Right lobe of liver (tissue), 6 donors: ENCODE data around the gene FARS2. TPM values are rescaled to one million over a fixed set of nuclear protein-coding genes. Genes with fewer than 3 reads are reported as not detected.
"Not testable (repeated sequence)": the region's sequence is repeated elsewhere in the genome, so short reads cannot be mapped to it uniquely, and the experiment has no call there.

Source experiments
- ATAC-seq, 4 donors: fragments of 200-7000 bp; cut with Tn5 transposase; one replicate each; pipeline ENCODE4 v1.9.1; 2020; ENCODE audit warnings: mild to moderate bottlenecking in 4 of 4, moderate library complexity in 4 of 4
- DNase-seq, 3 donors: peaks; one replicate each; pipeline ENCODE4 v3.0.0-alpha.2; 2020
- H3K27ac ChIP-seq, 3 donors: fragments of 200-600 bp; one replicate each; pipeline ENCODE4 v1.8.0; 2022
- H3K27me3 ChIP-seq, 2 donors: fragments of 200-600 bp; one replicate each; pipeline ENCODE4 v1.8.0; 2022
- H3K36me3 ChIP-seq, 4 donors: fragments of 200-600 bp; sonication (generic) in 1 of 4; one replicate each; pipeline versions ENCODE4 v1.5.1 to v1.8.0; 2017 to 2022; ENCODE audit warnings: control low read depth in 1 of 4
- H3K4me1 ChIP-seq, 4 donors: fragments of 200-600 bp; sonication (generic) in 1 of 4; one replicate each; pipeline versions ENCODE4 v1.5.1 to v1.8.0; 2017 to 2022; ENCODE audit warnings: control low read depth in 1 of 4
- H3K4me3 ChIP-seq, 3 donors: fragments of 200-600 bp; one replicate each; pipeline ENCODE4 v1.8.0; 2022
- H3K9me3 ChIP-seq, 4 donors: fragments of 200-600 bp; sonication (generic) in 1 of 4; one replicate each; pipeline versions ENCODE4 v1.5.1 to v1.8.0; 2017 to 2022; ENCODE audit warnings: control low read depth in 1 of 4
- POLR2A ChIP-seq: fragments of 450-650 bp; IDR thresholded peaks from one replicate; pipeline ENCODE4 v1.6.1; 2017; ENCODE audit warnings: antibody characterized with exemption, mild to moderate bottlenecking
- WGBS: methylation state at CpG from one replicate; pipeline ENCODE4 v1.1.6; 2018; ENCODE audit warnings: low coverage, low lambda C conversion rate; ENCODE audit not compliant: insufficient coverage; ENCODE audit errors: missing lambda C conversion rate; 5-methylcytosine and 5-hydroxymethylcytosine counted together
- intact Hi-C, 2 donors: fragments of 100-400 bp; cut with DNase I; formaldehyde crosslinking; loops; one replicate each; pipeline versions ENCODE4 v1.11.2 to v1.14.1; 2022
- total RNA-seq, 6 experiments: library from RNA; depleted of rRNA in 2 of 6; stranded (reverse); fragments of >200 nt in 2 of 6; fragmentation: NEBNext Ultra II Directional in 3 of 6; extraction: Animal tissue kit (Norgen Biotek cat#: 25700) in 3 of 6; gene quantifications; one replicate each; pipeline versions ENCODE4 v1.1.0 to v1.2.4, GENCODE V29; 2016 to 2023
- TF ChIP-seq, protein P1 (sequence below), 4 donors: fragments of 200-600 bp in 3 of 4; fragments of 450-650 bp in 1 of 4; IDR thresholded peaks; one replicate each; pipeline versions ENCODE4 v1.5.1 to v1.8.0; 2016 to 2022; ENCODE audit warnings: antibody characterized with exemption in 4 of 4, mild to moderate bottlenecking in 2 of 4
- donor health status: DM: no; HTN: yes; CAD: no.
- donor health status: DM: no; HTN: no; CAD: no.
- donor health status: DM: no; HTN: no; CAD: no.
- donor health status: DM: no; HTN: yes; CAD: no.
- donor health status: DM: no; HTN: yes; CAD: no.

Gene FARS2
- total RNA-seq, 6 experiments from 2014 or later, result 7.2 to 12.9 (median 11.7) TPM

DNA sequence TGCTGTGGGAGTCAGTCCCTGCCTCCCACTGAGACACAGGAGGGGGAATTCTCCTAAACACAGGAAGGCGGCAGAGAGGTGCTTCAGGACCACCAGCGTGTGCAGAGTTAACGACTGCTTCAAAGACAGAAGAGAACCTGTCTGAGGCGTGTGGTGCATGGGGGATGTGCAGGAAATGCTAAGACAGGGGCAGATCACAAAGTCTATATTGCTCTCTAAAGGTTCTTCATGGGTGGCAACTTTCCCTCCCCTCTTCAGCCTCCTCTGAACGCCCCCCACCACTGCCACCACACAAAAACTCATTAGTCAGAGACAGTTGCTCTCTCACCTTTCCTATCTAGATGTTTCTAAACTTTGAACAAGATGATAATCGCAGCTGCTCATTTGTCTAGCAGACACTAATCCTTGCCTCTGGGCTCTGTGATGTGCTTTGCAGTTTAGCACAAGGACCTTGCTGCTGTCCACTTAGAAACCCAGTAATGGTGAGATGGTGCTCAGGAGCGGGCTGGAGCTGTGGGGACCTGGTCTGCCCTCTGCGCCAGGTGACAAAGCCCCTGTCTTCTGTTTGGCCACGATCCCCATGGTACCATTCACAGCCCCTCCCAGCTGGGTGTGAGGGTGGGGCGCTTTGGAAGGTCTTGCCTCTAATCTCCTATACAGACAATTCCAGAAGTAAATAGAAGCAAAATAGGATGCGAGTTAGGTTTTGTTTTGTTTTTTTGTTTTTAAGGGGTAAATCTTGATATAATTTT, 525.8 kb downstream of the FARS2 start:
- Histone ChIP-seq H3K27ac (no peak overlapping the region), H3K36me3 (no peaks in the 10 kb centered on the region), H3K4me3 (no peak overlapping the region), H3K4me1 (no peaks in the 10 kb centered on the region), H3K27me3 (no peaks in the 10 kb centered on the region), H3K9me3 (no peaks in the 10 kb centered on the region)
- WGBS, result 54% methylated on average over 10 of the region's 11 CpGs
- ATAC-seq, result no peak
- intact Hi-C loops, result no loop called here
- DNase-seq, result no peak
- TF ChIP-seq, protein P1, sequence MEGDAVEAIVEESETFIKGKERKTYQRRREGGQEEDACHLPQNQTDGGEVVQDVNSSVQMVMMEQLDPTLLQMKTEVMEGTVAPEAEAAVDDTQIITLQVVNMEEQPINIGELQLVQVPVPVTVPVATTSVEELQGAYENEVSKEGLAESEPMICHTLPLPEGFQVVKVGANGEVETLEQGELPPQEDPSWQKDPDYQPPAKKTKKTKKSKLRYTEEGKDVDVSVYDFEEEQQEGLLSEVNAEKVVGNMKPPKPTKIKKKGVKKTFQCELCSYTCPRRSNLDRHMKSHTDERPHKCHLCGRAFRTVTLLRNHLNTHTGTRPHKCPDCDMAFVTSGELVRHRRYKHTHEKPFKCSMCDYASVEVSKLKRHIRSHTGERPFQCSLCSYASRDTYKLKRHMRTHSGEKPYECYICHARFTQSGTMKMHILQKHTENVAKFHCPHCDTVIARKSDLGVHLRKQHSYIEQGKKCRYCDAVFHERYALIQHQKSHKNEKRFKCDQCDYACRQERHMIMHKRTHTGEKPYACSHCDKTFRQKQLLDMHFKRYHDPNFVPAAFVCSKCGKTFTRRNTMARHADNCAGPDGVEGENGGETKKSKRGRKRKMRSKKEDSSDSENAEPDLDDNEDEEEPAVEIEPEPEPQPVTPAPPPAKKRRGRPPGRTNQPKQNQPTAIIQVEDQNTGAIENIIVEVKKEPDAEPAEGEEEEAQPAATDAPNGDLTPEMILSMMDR (IDR thresholded peaks at IDR 0.05), result no peak
- no peak for TF ChIP-seq POLR2A

DNA sequence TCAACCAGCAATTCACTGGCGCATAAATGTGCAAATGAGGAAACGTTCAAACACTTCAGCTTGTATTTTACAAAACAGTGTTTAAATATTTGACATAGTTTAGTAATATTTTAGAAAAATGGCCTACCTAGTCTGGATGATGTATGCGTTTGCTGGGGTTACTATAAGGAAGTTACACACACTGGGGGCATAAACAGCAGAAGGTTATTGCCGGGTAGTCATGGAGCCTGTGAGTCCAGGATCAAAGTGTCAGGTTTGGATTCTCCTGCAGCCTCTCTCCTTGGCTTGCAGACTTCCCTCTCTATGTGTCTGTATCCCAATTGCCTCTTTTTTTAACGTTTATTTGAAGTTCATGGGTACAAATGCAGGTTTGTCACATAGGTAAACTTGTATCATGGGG, 528.1 kb downstream of the FARS2 start:
- DNase-seq, ATAC-seq, H3K9me3 ChIP-seq, H3K36me3 ChIP-seq, H3K4me3 ChIP-seq, H3K27me3 ChIP-seq, H3K4me1 ChIP-seq, intact Hi-C loops, H3K27ac ChIP-seq: not testable (repeated sequence)
- WGBS, result 78% methylated on average over 5 of the region's 5 CpGs

DNA sequence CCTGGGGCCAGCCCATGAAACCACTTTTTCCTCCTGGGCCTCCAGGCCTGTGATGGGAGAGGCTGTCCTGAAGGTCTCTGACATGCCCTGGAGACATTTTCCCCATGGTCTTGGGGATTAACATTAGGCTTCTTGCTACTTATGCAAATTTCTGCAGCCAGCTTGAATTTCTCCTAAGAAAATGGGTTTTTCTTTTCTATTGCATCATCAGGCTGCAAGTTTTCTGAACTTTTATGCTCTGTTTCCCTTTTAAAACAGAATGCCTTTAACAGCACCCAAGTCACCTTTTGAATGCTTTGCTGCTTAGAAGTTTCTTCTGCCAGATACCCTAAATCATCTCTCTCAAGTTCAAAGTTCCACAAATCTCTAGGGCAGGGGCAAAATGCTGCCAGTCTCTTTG, 535.2 kb downstream of the FARS2 start:
- ATAC-seq, H3K27me3 ChIP-seq, DNase-seq, intact Hi-C loops, H3K4me1 ChIP-seq, H3K36me3 ChIP-seq, H3K27ac ChIP-seq, H3K9me3 ChIP-seq, H3K4me3 ChIP-seq: not testable (repeated sequence)

DNA sequence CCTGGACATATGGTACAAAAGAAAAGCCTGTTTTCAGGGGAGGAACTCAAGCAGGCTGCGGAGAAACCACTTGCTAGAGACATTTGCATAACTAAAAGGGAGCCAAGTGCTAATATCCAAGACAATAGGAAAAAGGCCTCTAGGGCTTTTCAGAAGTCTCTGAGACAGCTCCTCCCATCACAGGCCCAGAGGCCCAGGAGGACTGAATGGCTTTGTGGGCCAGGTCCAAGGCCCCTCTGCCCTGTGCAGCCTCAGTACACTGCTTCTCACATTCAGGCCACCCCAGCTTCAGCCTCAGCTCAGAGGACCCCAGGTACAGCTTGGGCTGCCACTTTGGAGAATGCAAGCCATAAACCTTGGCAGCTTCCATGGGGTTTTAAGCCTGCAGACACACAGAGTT, 545.1 kb downstream of the FARS2 start:
- H3K4me1 ChIP-seq, DNase-seq, H3K27me3 ChIP-seq, ATAC-seq, intact Hi-C loops, H3K36me3 ChIP-seq, H3K9me3 ChIP-seq, H3K27ac ChIP-seq, H3K4me3 ChIP-seq: not testable (repeated sequence)
- no CpG with 5 or more reads among the region's 1 CpG for WGBS

DNA sequence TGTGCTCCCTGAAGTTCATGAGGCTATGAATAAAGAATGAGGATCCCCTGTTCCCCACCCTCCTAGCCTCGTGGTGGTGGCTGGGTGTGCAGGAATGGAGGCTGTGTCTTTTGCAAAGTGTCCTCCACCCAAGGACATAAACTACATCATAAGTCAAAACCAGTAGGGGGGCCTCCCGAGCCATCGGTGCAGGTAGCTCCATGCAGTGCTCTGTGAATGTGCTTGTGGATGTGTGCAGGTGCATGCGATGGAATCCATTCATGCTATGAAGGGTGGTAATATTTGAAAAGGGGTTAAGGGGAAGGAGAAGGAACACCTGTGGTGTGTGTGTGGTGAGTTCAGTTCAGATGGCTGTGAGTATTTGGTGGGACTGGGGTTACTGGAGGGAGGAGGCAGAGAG, 548.1 kb downstream of the FARS2 start:
- H3K36me3 ChIP-seq, result no peaks in the 10 kb centered on the region
- no peak for ATAC-seq
- intact Hi-C loops, result no loop called here

DNA sequence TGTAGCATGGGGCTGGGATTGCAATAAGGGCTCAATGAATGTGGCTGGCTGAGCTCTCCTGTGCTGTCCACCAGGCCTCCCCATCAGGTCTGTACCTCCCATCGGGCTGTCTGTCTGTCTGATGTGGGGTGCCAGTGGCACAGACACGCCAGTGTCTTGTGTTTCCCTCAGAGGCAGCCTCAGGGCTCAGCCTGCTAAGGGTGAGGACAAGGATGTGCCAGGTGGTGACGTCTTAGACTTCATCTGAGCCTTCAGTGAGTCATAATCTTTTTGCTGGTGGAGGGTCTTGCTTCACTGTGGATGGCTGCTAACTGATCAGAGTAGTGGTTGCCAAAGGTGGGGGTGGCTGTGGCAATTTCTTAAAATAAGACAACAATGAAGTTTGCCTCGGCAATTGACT, 550.7 kb downstream of the FARS2 start:
- Histone ChIP-seq H3K4me1 (no peaks in the 10 kb centered on the region), H3K27me3 (no peaks in the 10 kb centered on the region), H3K4me3 (no peak overlapping the region), H3K9me3 (no peaks in the 10 kb centered on the region), H3K27ac (no peak overlapping the region), H3K36me3 (no peaks in the 10 kb centered on the region)
- TF ChIP-seq POLR2A, result no peak
- TF ChIP-seq, protein P1 (IDR thresholded peaks at IDR 0.05), result no peak
- ATAC-seq (no peak), DNase-seq (no peak)
- intact Hi-C loops, result no loop called here
- 78% methylated on average over 3 of the region's 4 CpGs for WGBS

More for the DNA sequence above, 548.1 kb downstream of the FARS2 start:
- no peaks in the 10 kb centered on the region for H3K27me3 ChIP-seq
- no peaks in the 10 kb centered on the region for H3K4me1 ChIP-seq
- TF ChIP-seq, protein P1 (IDR thresholded peaks at IDR 0.05), result no peak
- no peak for TF ChIP-seq POLR2A
- no peak for DNase-seq
- no peak overlapping the region for H3K4me3 ChIP-seq
- H3K27ac ChIP-seq, result no peak overlapping the region
- 60% methylated on average over 4 of the region's 4 CpGs for WGBS
- H3K9me3 ChIP-seq, result no peaks in the 10 kb centered on the region
